ENCODE results near the gene ZFC3H1. TPM values are rescaled to one million over a fixed set of nuclear protein-coding genes. Genes with fewer than 3 reads are reported as not detected.

ZFC3H1 gene
- total RNA-seq, 3 donors from 2014 or later: 79.2 to 92.9 (median 88.5) TPM

DNA sequence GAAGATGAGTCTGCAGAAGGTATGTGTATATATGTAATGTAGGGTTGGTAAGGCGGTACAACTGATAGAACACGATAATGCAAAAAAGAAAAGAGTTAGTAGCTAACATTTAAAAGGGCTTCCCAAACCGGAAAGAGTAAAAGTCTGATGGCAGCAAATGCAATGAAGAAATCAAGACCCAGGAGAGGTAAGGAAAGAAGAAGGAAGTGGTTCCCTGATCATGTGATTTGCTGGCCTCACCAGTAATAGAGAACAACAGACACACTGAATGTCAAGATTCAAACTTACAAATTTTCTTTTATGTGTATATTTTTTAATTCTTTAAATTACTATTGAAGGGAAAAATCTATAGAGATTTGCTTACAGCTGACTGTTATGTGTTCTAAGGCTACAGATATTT, 18.4 kb downstream of the ZFC3H1 start:
- Histone ChIP-seq H3K4me3 (no peak overlapping the region), H3K4me1 (no peaks in the 10 kb centered on the region), H3K36me3 (no peaks in the 10 kb centered on the region), H3K27me3 (no peaks in the 10 kb centered on the region), H3K27ac (no peak overlapping the region), H3K9me3 (no peaks in the 10 kb centered on the region)
- TF ChIP-seq POLR2AphosphoS5 (IDR thresholded peaks at IDR 0.05): no peak
- TF ChIP-seq, protein P1, sequence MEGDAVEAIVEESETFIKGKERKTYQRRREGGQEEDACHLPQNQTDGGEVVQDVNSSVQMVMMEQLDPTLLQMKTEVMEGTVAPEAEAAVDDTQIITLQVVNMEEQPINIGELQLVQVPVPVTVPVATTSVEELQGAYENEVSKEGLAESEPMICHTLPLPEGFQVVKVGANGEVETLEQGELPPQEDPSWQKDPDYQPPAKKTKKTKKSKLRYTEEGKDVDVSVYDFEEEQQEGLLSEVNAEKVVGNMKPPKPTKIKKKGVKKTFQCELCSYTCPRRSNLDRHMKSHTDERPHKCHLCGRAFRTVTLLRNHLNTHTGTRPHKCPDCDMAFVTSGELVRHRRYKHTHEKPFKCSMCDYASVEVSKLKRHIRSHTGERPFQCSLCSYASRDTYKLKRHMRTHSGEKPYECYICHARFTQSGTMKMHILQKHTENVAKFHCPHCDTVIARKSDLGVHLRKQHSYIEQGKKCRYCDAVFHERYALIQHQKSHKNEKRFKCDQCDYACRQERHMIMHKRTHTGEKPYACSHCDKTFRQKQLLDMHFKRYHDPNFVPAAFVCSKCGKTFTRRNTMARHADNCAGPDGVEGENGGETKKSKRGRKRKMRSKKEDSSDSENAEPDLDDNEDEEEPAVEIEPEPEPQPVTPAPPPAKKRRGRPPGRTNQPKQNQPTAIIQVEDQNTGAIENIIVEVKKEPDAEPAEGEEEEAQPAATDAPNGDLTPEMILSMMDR (IDR thresholded peaks at IDR 0.05): no peak
- TF ChIP-seq POLR2A (IDR thresholded peaks at IDR 0.05): no peak
- intact Hi-C loops (cut with DNase I; ENCODE audit: low total_unique reads): no loop called here
- DNase-seq (ENCODE audit: low spot score in 2 of 2): no peak

DNA sequence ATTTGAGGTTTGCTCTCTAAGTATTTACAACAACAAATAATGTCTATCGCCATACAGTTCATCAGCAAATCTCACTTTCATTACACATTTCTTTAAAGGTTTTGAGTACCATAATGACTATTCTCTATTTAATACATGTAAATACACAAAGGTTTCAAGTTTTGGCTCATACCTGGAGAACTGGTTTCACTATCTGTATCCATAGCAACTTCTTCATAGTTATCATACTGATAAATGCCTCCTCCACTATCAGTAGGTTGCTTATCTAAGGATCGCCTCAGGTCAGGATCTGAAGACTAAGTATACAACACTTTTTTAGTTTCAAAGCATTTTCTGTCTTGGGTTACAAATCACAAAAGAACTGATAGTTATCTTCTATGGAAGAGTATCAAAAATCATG, 21.4 kb downstream of the ZFC3H1 start:
- H3K4me3 ChIP-seq: no peak overlapping the region
- intact Hi-C loops (cut with DNase I; ENCODE audit: low total_unique reads): no loop called here
- no peaks in the 10 kb centered on the region for H3K36me3 ChIP-seq
- DNase-seq (ENCODE audit: low spot score in 2 of 2): no peak
- no peaks in the 10 kb centered on the region for H3K9me3 ChIP-seq
- no peak overlapping the region for H3K27ac ChIP-seq
- TF ChIP-seq POLR2AphosphoS5 (IDR thresholded peaks at IDR 0.05) (no peak), POLR2A (IDR thresholded peaks at IDR 0.05) (no peak)
- TF ChIP-seq, protein P1 (IDR thresholded peaks at IDR 0.05): no peak
- H3K27me3 ChIP-seq: no peaks in the 10 kb centered on the region
- no peaks in the 10 kb centered on the region for H3K4me1 ChIP-seq

DNA sequence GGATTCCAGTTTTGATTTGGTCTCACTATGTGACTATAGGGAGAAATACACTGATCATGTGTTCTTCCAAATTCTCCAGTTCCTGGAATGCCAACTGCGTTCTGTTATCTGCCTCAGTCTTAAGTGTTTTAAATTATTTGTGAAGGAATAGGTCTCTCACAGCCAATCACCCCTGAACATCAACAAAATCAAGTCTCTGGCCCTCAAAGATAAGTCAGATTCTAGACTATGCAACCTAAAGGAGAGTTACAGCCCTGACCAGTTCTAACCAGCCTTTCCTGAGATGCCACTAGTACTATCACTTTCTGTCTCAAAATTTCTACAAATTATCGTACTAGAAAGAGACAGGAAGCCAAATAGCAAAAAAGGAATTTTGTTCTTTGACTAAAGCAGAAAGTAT, 22.3 kb downstream of the ZFC3H1 start:
- Histone ChIP-seq H3K9me3 (no peaks in the 10 kb centered on the region), H3K4me1 (no peaks in the 10 kb centered on the region), H3K27me3 (no peaks in the 10 kb centered on the region), H3K27ac (no peak overlapping the region), H3K4me3 (no peak overlapping the region), H3K36me3 (no peaks in the 10 kb centered on the region)
- TF ChIP-seq, protein P1 (IDR thresholded peaks at IDR 0.05): no peak
- no peak for TF ChIP-seq POLR2A (IDR thresholded peaks at IDR 0.05)
- no peak for DNase-seq (ENCODE audit: low spot score in 2 of 2)
- intact Hi-C loops (cut with DNase I; ENCODE audit: low total_unique reads): no loop called here

DNA sequence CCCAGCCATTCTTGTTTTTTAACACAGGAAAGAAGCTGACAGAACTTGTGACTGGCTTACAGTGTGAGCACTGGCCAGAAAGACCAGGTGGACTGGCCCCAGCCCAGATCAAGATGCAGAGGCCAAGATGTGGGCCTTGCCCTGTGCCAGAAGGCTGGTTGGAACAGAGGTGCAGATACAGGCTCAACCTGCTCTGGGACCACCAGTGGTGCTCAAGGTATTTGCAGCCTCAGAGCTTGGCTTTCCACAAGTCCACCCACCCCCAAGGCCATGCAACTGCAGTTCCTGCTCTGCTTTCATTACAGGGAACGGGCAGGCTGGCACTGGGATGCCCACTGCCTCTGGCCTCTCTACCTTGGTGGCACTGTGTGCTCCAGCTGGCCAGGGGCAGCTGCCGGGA, 23.3 kb downstream of the ZFC3H1 start:
- Histone ChIP-seq H3K4me1 (no peaks in the 10 kb centered on the region), H3K4me3 (no peak overlapping the region), H3K9me3 (no peaks in the 10 kb centered on the region), H3K27me3 (no peaks in the 10 kb centered on the region), H3K27ac (no peak overlapping the region), H3K36me3 (no peaks in the 10 kb centered on the region)
- DNase-seq (ENCODE audit: low spot score in 2 of 2): no peak
- TF ChIP-seq, protein P1 (IDR thresholded peaks at IDR 0.05): no peak
- TF ChIP-seq POLR2AphosphoS5 (IDR thresholded peaks at IDR 0.05): no peak
- TF ChIP-seq POLR2A (IDR thresholded peaks at IDR 0.05): no peak
- intact Hi-C loops (cut with DNase I; ENCODE audit: low total_unique reads): no loop called here

DNA sequence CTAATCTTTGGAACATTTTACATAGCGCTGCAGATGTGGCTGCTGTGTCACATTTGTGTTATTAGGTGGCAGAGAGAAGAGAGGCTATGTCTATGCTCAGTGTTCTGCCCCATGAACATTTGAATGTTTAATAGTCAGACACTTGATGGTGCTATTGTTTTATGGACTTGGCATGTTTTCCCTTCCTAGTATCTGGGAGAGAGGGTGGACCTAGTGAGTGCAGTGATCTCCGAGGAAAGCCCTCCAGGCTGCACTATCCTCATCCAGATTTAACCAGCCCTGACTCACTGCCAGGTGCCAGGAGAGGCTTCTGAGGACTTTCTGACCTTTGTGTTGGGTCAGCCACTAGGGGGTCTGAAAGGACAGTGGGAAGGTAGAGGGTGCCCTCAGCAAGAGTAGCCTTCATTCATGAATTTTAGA, 24.3 kb downstream of the ZFC3H1 start:
- no peak for DNase-seq (ENCODE audit: low spot score in 2 of 2)
- H3K4me1 ChIP-seq: no peaks in the 10 kb centered on the region
- no peaks in the 10 kb centered on the region for H3K27me3 ChIP-seq
- no peak overlapping the region for H3K27ac ChIP-seq
- no peaks in the 10 kb centered on the region for H3K9me3 ChIP-seq
- intact Hi-C loops (cut with DNase I; ENCODE audit: low total_unique reads): no loop called here
- no peak overlapping the region for H3K4me3 ChIP-seq
- H3K36me3 ChIP-seq: no peaks in the 10 kb centered on the region
- no peak for TF ChIP-seq POLR2A (IDR thresholded peaks at IDR 0.05)
- TF ChIP-seq, protein P1 (IDR thresholded peaks at IDR 0.05): no peak
- no peak for TF ChIP-seq POLR2AphosphoS5 (IDR thresholded peaks at IDR 0.05)

Data from breast epithelium (tissue), 4 donors.